Right lobe of liver (tissue), 6 donors: ENCODE results near the gene SAG. TPM values are rescaled to one million over a fixed set of nuclear protein-coding genes. Genes with fewer than 3 reads are reported as not detected.

Experiments used
- ATAC-seq, 4 donors: fragments of 200-7000 bp; cut with Tn5 transposase; one replicate each; pipeline ENCODE4 v1.9.1; 2020; ENCODE audit warnings: mild to moderate bottlenecking in 4 of 4, moderate library complexity in 4 of 4
- DNase-seq, 3 donors: peaks; one replicate each; pipeline ENCODE4 v3.0.0-alpha.2; 2020
- H3K27ac ChIP-seq, 3 donors: fragments of 200-600 bp; one replicate each; pipeline ENCODE4 v1.8.0; 2022
- H3K27me3 ChIP-seq, 2 donors: fragments of 200-600 bp; one replicate each; pipeline ENCODE4 v1.8.0; 2022
- H3K36me3 ChIP-seq, 4 donors: fragments of 200-600 bp; sonication (generic) in 1 of 4; one replicate each; pipeline versions ENCODE4 v1.5.1 to v1.8.0; 2017 to 2022; ENCODE audit warnings: control low read depth in 1 of 4
- H3K4me1 ChIP-seq, 4 donors: fragments of 200-600 bp; sonication (generic) in 1 of 4; one replicate each; pipeline versions ENCODE4 v1.5.1 to v1.8.0; 2017 to 2022; ENCODE audit warnings: control low read depth in 1 of 4
- H3K4me3 ChIP-seq, 3 donors: fragments of 200-600 bp; one replicate each; pipeline ENCODE4 v1.8.0; 2022
- H3K9me3 ChIP-seq, 4 donors: fragments of 200-600 bp; sonication (generic) in 1 of 4; one replicate each; pipeline versions ENCODE4 v1.5.1 to v1.8.0; 2017 to 2022; ENCODE audit warnings: control low read depth in 1 of 4
- POLR2A ChIP-seq: fragments of 450-650 bp; IDR thresholded peaks from one replicate; pipeline ENCODE4 v1.6.1; 2017; ENCODE audit warnings: antibody characterized with exemption, mild to moderate bottlenecking
- WGBS: methylation state at CpG from one replicate; pipeline ENCODE4 v1.1.6; 2018; ENCODE audit warnings: low coverage, low lambda C conversion rate; ENCODE audit not compliant: insufficient coverage; ENCODE audit errors: missing lambda C conversion rate; 5-methylcytosine and 5-hydroxymethylcytosine counted together
- intact Hi-C, 2 donors: fragments of 100-400 bp; cut with DNase I; formaldehyde crosslinking; loops; one replicate each; pipeline versions ENCODE4 v1.11.2 to v1.14.1; 2022
- total RNA-seq, 6 experiments: library from RNA; depleted of rRNA in 2 of 6; stranded (reverse); fragments of >200 nt in 2 of 6; fragmentation: NEBNext Ultra II Directional in 3 of 6; extraction: Animal tissue kit (Norgen Biotek cat#: 25700) in 3 of 6; gene quantifications; one replicate each; pipeline versions ENCODE4 v1.1.0 to v1.2.4, GENCODE V29; 2016 to 2023
- TF ChIP-seq, protein P1 (sequence below), 4 donors: fragments of 200-600 bp in 3 of 4; fragments of 450-650 bp in 1 of 4; IDR thresholded peaks; one replicate each; pipeline versions ENCODE4 v1.5.1 to v1.8.0; 2016 to 2022; ENCODE audit warnings: antibody characterized with exemption in 4 of 4, mild to moderate bottlenecking in 2 of 4
- donor health status: DM: no; HTN: yes; CAD: no.
- donor health status: DM: no; HTN: no; CAD: no.
- donor health status: DM: no; HTN: no; CAD: no.
- donor health status: DM: no; HTN: yes; CAD: no.
- donor health status: DM: no; HTN: yes; CAD: no.

Gene SAG
- total RNA-seq, 6 experiments from 2014 or later, result not detected

DNA sequence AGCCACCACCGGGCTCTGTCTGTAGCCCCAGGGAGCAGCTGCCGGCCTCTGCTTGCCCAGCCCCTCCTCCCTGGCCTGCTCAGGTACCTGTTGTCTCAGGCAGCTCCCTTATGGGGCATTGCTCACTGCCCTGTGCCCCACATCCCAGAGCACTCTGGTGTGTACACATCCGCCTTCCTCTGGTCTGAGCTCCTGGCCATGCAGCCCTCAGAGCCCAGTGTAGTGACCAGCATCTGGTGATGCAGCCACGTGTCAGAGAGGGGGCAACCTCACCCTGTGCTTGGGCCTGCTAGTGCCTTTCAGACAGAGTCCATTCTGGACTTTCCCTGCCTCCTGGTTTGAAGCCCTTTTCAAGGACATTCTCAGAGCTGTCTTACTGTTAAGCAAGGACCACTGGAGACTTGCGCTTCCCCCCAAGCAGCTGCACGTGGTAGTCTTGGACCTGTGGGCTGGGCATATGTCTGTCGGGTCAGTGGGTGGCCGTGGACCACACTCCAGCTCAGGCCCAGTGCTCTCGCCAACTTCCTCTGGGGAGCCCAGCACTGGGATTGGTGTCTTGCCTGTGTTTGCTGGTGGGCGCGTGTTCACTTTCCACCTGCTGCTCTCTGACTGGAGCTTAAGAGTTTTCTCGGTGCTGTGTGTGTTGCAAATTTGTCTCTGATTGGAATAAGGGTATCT lies 77.3 kb downstream of the SAG start:
- WGBS, result no CpG with 5 or more reads among the region's 12 CpGs
- intact Hi-C loops, result no loop called here

DNA sequence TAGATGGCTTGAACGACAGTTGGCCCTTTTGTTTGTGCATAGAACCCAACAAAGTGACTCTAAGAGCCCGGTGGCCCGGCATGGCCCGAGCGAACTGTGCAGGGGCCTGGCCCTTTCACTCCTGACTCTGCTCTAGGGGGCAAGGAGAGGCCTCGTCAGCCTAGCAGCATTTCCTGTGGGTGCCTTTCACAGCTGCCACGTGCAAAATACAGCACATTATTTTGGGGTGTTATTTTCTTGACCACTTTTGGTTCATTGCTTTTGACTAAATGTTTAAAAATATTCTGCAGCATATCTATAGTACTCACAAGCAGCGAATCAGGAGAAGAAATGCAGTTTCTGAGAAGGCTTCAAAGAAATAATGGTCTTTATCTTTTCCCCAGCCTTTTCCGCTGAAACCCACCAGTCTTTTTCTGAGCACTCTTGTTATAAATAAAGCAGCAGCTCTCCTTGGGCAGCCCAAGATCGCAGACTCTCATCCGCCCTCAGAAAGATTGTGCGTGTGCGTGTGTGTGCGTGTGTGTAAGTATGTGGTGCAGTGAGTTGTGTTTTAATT lies 78.0 kb downstream of the SAG start:
- WGBS, result 61% methylated on average over 10 of the region's 14 CpGs
- Histone ChIP-seq H3K27ac (no peak overlapping the region), H3K4me3 (no peak overlapping the region), H3K9me3 (no peaks in the 10 kb centered on the region), H3K4me1 (peaks cover 0 to 39% (median 12%) of the 10 kb centered on the region in 4 donors), H3K27me3 (no peaks in the 10 kb centered on the region), H3K36me3 (no peaks in the 10 kb centered on the region)
- intact Hi-C loops, result no loop called here
- TF ChIP-seq POLR2A, result no peak
- TF ChIP-seq, protein P1, sequence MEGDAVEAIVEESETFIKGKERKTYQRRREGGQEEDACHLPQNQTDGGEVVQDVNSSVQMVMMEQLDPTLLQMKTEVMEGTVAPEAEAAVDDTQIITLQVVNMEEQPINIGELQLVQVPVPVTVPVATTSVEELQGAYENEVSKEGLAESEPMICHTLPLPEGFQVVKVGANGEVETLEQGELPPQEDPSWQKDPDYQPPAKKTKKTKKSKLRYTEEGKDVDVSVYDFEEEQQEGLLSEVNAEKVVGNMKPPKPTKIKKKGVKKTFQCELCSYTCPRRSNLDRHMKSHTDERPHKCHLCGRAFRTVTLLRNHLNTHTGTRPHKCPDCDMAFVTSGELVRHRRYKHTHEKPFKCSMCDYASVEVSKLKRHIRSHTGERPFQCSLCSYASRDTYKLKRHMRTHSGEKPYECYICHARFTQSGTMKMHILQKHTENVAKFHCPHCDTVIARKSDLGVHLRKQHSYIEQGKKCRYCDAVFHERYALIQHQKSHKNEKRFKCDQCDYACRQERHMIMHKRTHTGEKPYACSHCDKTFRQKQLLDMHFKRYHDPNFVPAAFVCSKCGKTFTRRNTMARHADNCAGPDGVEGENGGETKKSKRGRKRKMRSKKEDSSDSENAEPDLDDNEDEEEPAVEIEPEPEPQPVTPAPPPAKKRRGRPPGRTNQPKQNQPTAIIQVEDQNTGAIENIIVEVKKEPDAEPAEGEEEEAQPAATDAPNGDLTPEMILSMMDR (IDR thresholded peaks at IDR 0.05), result no peak
- DNase-seq, result no peak
- ATAC-seq, result no peak

More for the DNA sequence above, 77.3 kb downstream of the SAG start:
- peak in 3 of 4 donors; percentile 2 to 30 (median 4) for ATAC-seq
- TF ChIP-seq POLR2A, result no peak
- TF ChIP-seq, protein P1 (IDR thresholded peaks at IDR 0.05), result no peak
- Histone ChIP-seq H3K4me3 (no peak overlapping the region), H3K27me3 (no peaks in the 10 kb centered on the region), H3K27ac (no peak overlapping the region), H3K36me3 (no peaks in the 10 kb centered on the region), H3K4me1 (peaks cover 0 to 39% (median 12%) of the 10 kb centered on the region in 4 donors), H3K9me3 (no peaks in the 10 kb centered on the region)
- peak in 1 of 3 donors; percentile 35 for DNase-seq

DNA sequence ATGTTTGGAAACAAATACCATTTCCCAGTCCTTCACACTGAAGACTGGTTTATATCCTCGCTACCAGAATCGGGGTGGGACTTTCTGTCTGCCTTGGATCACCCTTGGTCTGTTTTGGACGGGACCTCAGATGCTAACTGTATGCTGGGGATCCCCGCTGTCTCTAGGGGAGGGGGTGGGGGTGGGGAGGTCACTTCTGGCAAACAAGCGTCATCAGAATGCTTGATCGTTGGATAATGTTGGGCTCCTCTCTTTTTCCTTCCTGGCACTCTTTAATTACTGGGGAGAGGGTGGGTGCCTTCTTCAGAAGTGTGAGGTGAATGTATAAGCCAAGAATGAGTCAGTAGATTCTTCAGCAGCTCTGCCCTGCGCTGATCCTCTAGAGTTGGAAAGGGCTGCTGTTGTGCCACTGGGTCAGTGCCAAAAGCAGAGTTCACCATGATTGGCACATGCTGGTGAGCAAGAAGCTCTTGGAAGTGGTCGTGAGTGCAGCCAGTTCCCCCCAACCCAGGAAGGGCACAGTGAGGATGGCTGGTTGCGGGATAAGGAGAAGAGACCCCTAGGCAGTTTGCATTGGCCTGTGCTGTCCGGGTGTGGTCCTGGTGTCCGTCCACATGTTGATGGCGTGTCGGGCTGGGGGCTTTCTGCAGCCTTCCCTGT lies 78.9 kb downstream of the SAG start:
- intact Hi-C loops, result no loop called here
- Histone ChIP-seq H3K4me1 (peaks cover 0 to 32% (median 12%) of the 10 kb centered on the region in 4 donors), H3K27me3 (no peaks in the 10 kb centered on the region), H3K4me3 (no peak overlapping the region), H3K27ac (peak overlapping the region; percentile 67 to 87 (median 71)), H3K9me3 (no peaks in the 10 kb centered on the region), H3K36me3 (no peaks in the 10 kb centered on the region)
- TF ChIP-seq, protein P1 (IDR thresholded peaks at IDR 0.05), result no peak
- TF ChIP-seq POLR2A, result no peak
- WGBS, result 49% methylated on average over 3 of the region's 13 CpGs
- ATAC-seq (no peak), DNase-seq (no peak)

- TF ChIP-seq, protein P1 (IDR thresholded peaks at IDR 0.05), result no peak
- no peak for TF ChIP-seq POLR2A
- Histone ChIP-seq H3K4me1 (peaks cover 0 to 25% (median 12%) of the 10 kb centered on the region in 4 donors), H3K36me3 (no peaks in the 10 kb centered on the region), H3K9me3 (no peaks in the 10 kb centered on the region), H3K4me3 (no peak overlapping the region), H3K27ac (peak overlapping the region; percentile 67 to 87 (median 71)), H3K27me3 (no peaks in the 10 kb centered on the region)
- ATAC-seq (no peak), DNase-seq (no peak)
- intact Hi-C loops, result no loop called here
- 76% methylated on average over 9 of the region's 13 CpGs for WGBS
Measured at GRCh38 chr2:233387225-233387624, 79.6 kb downstream of the SAG start.
